Mononuclear cell (primary cell): ENCODE results near the gene CGB7. TPM values are rescaled to one million over a fixed set of nuclear protein-coding genes. Genes with fewer than 3 reads are reported as not detected.

Experiments
- H3K27me3 ChIP-seq: 2 replicates; pipeline ENCODE4 v1.6.0; 2011; ENCODE audit warnings: low read length, control low read depth; ENCODE audit not compliant: insufficient read depth
- H3K4me1 ChIP-seq: 2 replicates; pipeline ENCODE4 v1.5.1; 2011; ENCODE audit warnings: mild to moderate bottlenecking, low read length, control low read depth; ENCODE audit not compliant: insufficient read depth
- H3K4me3 ChIP-seq: 2 replicates; pipeline ENCODE4 v1.5.1; 2011; ENCODE audit warnings: mild to moderate bottlenecking, low read length, moderate library complexity
- H3K9me3 ChIP-seq: 2 replicates; pipeline ENCODE4 v1.5.1; 2011; ENCODE audit warnings: low read depth, mild to moderate bottlenecking, control low read depth, low read length
- total RNA-seq: library from RNA; depleted of rRNA; stranded (reverse); fragments of >200 nt; gene quantifications from one replicate; pipeline ENCODE4 v1.2.3, GENCODE V29; 2012

The CGB7 gene
- total RNA-seq, 1 donor: not detected

- peaks cover 22% of the 10 kb centered on the region for H3K4me1 ChIP-seq
- H3K4me3 ChIP-seq: peak within 1 kb of the TSS; percentile 32
- peaks cover 14% of the 10 kb centered on the region for H3K27me3 ChIP-seq
- no peaks in the 10 kb centered on the region for H3K9me3 ChIP-seq
These were observed 40.4 kb downstream of the CGB7 start, which contains the start of gene LHB for GRCh38 chr19:49017041-49017665. Gene LHB, minus strand, starts transcription at chr19:49017091. Its CDS starts 10 bp downstream, at chr19:49017081.

GRCh38 chr19:49016067-49016839, 41.3 kb downstream of the CGB7 start:
- no peak overlapping the region for H3K4me3 ChIP-seq
- H3K4me1 ChIP-seq: peaks cover 22% of the 10 kb centered on the region
- H3K27me3 ChIP-seq: peaks cover 14% of the 10 kb centered on the region
- no peaks in the 10 kb centered on the region for H3K9me3 ChIP-seq

GRCh38 chr19:49014870-49015255, 42.7 kb downstream of the CGB7 start:
- peaks cover 22% of the 10 kb centered on the region for H3K4me1 ChIP-seq
- H3K27me3 ChIP-seq: peaks cover 11% of the 10 kb centered on the region
- no peak overlapping the region for H3K4me3 ChIP-seq
- H3K9me3 ChIP-seq: no peaks in the 10 kb centered on the region

- Histone ChIP-seq H3K4me3 (no peak overlapping the region), H3K27me3 (peaks cover 7% of the 10 kb centered on the region), H3K4me1 (peaks cover 19% of the 10 kb centered on the region), H3K9me3 (no peaks in the 10 kb centered on the region)
These were observed 43.3 kb downstream of the CGB7 start for GRCh38 chr19:49014123-49014869.

- no peak overlapping the region for H3K4me3 ChIP-seq
- no peaks in the 10 kb centered on the region for H3K27me3 ChIP-seq
- no peaks in the 10 kb centered on the region for H3K4me1 ChIP-seq
- no peaks in the 10 kb centered on the region for H3K9me3 ChIP-seq
These were observed 46.4 kb downstream of the CGB7 start for GRCh38 chr19:49011194-49011593.

GRCh38 chr19:49010453-49010852, 47.1 kb downstream of the CGB7 start:
- no peak overlapping the region for H3K4me3 ChIP-seq
- no peaks in the 10 kb centered on the region for H3K9me3 ChIP-seq

GRCh38 chr19:49009828-49010227, 47.7 kb downstream of the CGB7 start:
- Histone ChIP-seq H3K4me3 (no peak overlapping the region), H3K9me3 (no peaks in the 10 kb centered on the region), H3K27me3 (no peaks in the 10 kb centered on the region), H3K4me1 (no peaks in the 10 kb centered on the region)

More at GRCh38 chr19:49010453-49010852, 47.1 kb downstream of the CGB7 start:
- Histone ChIP-seq H3K4me1 (no peaks in the 10 kb centered on the region), H3K27me3 (no peaks in the 10 kb centered on the region)

GRCh38 chr19:49006905-49007304, 50.6 kb downstream of the CGB7 start:
- Histone ChIP-seq H3K27me3 (no peaks in the 10 kb centered on the region), H3K9me3 (no peaks in the 10 kb centered on the region), H3K4me3 (no peak overlapping the region), H3K4me1 (no peaks in the 10 kb centered on the region)

GRCh38 chr19:49004964-49005614, 52.5 kb downstream of the CGB7 start:
- Histone ChIP-seq H3K27me3 (no peaks in the 10 kb centered on the region), H3K4me3 (no peak overlapping the region), H3K4me1 (no peaks in the 10 kb centered on the region), H3K9me3 (no peaks in the 10 kb centered on the region)

Other genes with a start within 250 kb of the CGB7 start
- gene BCAT2, start 246.7 kb downstream of the CGB7 start, total RNA-seq: 3.9 TPM
- gene HSD17B14, start 221.3 kb downstream of the CGB7 start, total RNA-seq: 0.42 TPM
- 1.3 TPM for gene PLEKHA4, start 189.1 kb downstream of the CGB7 start, total RNA-seq
- gene PPP1R15A, start 185.3 kb downstream of the CGB7 start, total RNA-seq: 644 TPM
- gene TULP2, start 159.0 kb downstream of the CGB7 start, total RNA-seq: 0.31 TPM
- gene NUCB1, start 157.4 kb downstream of the CGB7 start, total RNA-seq: 166 TPM
- 0.21 TPM for gene DHDH, start 124.0 kb downstream of the CGB7 start, total RNA-seq
- 26.6 TPM for gene BAX, start 102.9 kb downstream of the CGB7 start, total RNA-seq
- 2,689 TPM for gene FTL, start 92.4 kb downstream of the CGB7 start, total RNA-seq
- 10.0 TPM for gene GYS1, start 64.4 kb downstream of the CGB7 start, total RNA-seq
- 19.9 TPM for gene RUVBL2, start 63.9 kb downstream of the CGB7 start, total RNA-seq
- gene LHB, start 40.7 kb downstream of the CGB7 start, total RNA-seq: not detected
- gene CGB3, start 33.4 kb downstream of the CGB7 start, total RNA-seq: not detected
- gene CGB2, start 25.9 kb downstream of the CGB7 start, total RNA-seq: not detected
- gene CGB1, start 20.9 kb downstream of the CGB7 start, total RNA-seq: not detected
- gene CGB5, start 13.9 kb downstream of the CGB7 start, total RNA-seq: not detected
- gene CGB8, start 8.6 kb downstream of the CGB7 start, total RNA-seq: not detected
- not detected for gene NTF4, start 7.1 kb upstream of the CGB7 start, total RNA-seq
- under 0.01 TPM for gene KCNA7, start 14.9 kb upstream of the CGB7 start, total RNA-seq
- 136 TPM for gene SNRNP70, start 27.7 kb upstream of the CGB7 start, total RNA-seq
- 2.5 TPM for gene LIN7B, start 56.6 kb upstream of the CGB7 start, total RNA-seq
- gene C19orf73, start 61.4 kb upstream of the CGB7 start, total RNA-seq: 3.5 TPM
- 1.2 TPM for gene PPFIA3, start 61.8 kb upstream of the CGB7 start, total RNA-seq
- not detected for gene HRC, start 97.6 kb upstream of the CGB7 start, total RNA-seq
- gene TRPM4, start 100.0 kb upstream of the CGB7 start, total RNA-seq: 1.5 TPM